Uterus (tissue), 2 donors: ENCODE results near the gene PLEKHH1.

Source experiments
- CTCF ChIP-seq, 4 experiments: fragments of 200-600 bp in 2 of 4; fragments of 450-650 bp in 2 of 4; sonication (generic) in 2 of 4; IDR thresholded peaks; one replicate each; pipeline ENCODE4 v1.5.1; 2016 to 2019; ENCODE audit warnings: antibody characterized with exemption in 4 of 4, mild to moderate bottlenecking in 2 of 4, moderate library complexity in 1 of 4
- POLR2A ChIP-seq, 2 donors: fragments of 450-650 bp; IDR thresholded peaks; one replicate each; pipeline ENCODE4 v1.6.1; 2016; ENCODE audit warnings: antibody characterized with exemption in 2 of 2, mild to moderate bottlenecking in 1 of 2, moderate library complexity in 1 of 2

GRCh38 chr14:67541448-67542387 lies 8.6 kb downstream of the PLEKHH1 start:
- TF ChIP-seq CTCF (IDR thresholded peaks at IDR 0.05) = no peak
- no peak for TF ChIP-seq POLR2A (IDR thresholded peaks at IDR 0.05)
